Adrenal gland (tissue), 12 donors: ENCODE results near the gene ZNF77. TPM values are rescaled to one million over a fixed set of nuclear protein-coding genes. Genes with fewer than 3 reads are reported as not detected.
A peak's percentile ranks its signal among the peaks of the same experiment; 100 is the strongest.

ENCODE experiments used
- DNase-seq, 7 donors: peaks; one replicate each; pipeline ENCODE4 v3.0.0-alpha.2; 2019 to 2020
- H3K27ac ChIP-seq, 5 donors: fragments of 200-600 bp; sonication (generic) in 4 of 5; 1 replicate in 3 of 5; 2 replicates in 2 of 5; pipeline versions ENCODE4 v1.5.1 to v1.8.0; 2016 to 2020; ENCODE audit warnings: mild to moderate bottlenecking in 1 of 5
- H3K27me3 ChIP-seq: fragments of 200-600 bp; 2 replicates; pipeline ENCODE4 v1.8.0; 2021
- H3K36me3 ChIP-seq, 2 donors: fragments of 200-600 bp; replicated peaks in 1 of 2; 1 replicate in 1 of 2; 2 replicates in 1 of 2; pipeline versions ENCODE4 v1.5.1 to v1.8.0; 2018 to 2022
- H3K4me1 ChIP-seq, 2 donors: fragments of 200-600 bp; replicated peaks in 1 of 2; 1 replicate in 1 of 2; 2 replicates in 1 of 2; pipeline versions ENCODE4 v1.5.1 to v1.8.0; 2018 to 2021
- H3K4me3 ChIP-seq, 4 donors: fragments of 200-600 bp; sonication (generic) in 3 of 4; one replicate each; pipeline ENCODE4 v1.5.1; 2016 to 2018
- H3K9me3 ChIP-seq, 3 donors: fragments of 200-600 bp; sonication (generic) in 1 of 3; replicated peaks in 1 of 3; 1 replicate in 2 of 3; 2 replicates in 1 of 3; pipeline versions ENCODE4 v1.5.1 to v1.8.0; 2016 to 2021
- CTCF ChIP-seq, 6 experiments: fragments of 450-650 bp in 4 of 6; fragments of 200-600 bp in 2 of 6; sonication (generic) in 1 of 6; IDR thresholded peaks; 1 replicate in 5 of 6; 2 replicates in 1 of 6; pipeline versions ENCODE4 v1.5.1 to v1.8.0; 2016 to 2021; ENCODE audit warnings: antibody characterized with exemption in 6 of 6, mild to moderate bottlenecking in 2 of 6, moderate library complexity in 1 of 6
- POLR2A ChIP-seq, 2 donors: fragments of 450-650 bp; IDR thresholded peaks; one replicate each; pipeline ENCODE4 v1.6.1; 2017; ENCODE audit warnings: antibody characterized with exemption in 2 of 2, mild to moderate bottlenecking in 2 of 2, moderate library complexity in 1 of 2
- WGBS, 4 donors: extraction: QIAGEN DNeasy Blood & Tissue Kit in 2 of 4; methylation state at CpG; one replicate each; pipeline versions ENCODE4 v1.1.5 to v1.1.7; 2013 to 2017; 5-methylcytosine and 5-hydroxymethylcytosine counted together
- intact Hi-C, 2 donors: fragments of 100-400 bp; cut with DNase I; formaldehyde crosslinking; loops; one replicate each; pipeline versions ENCODE4 v1.14.1 to v1.15.0; 2022 to 2023
- polyA plus RNA-seq, 3 donors: library from polyadenylated mRNA; stranded (reverse); fragments of 200-250 nt in 2 of 3; fragments of 350-450 nt in 1 of 3; fragmentation: Illumina TruSeq in 1 of 3; extraction: RNeasy Lipid Tissue Mini Kit (QIAGEN cat#74804) in 1 of 3; gene quantifications; one replicate each; pipeline ENCODE4 v1.2.3, GENCODE V29; 2013 to 2014
- total RNA-seq, 9 donors: library from RNA; depleted of rRNA in 4 of 9; stranded (reverse); fragments of >200 nt in 4 of 9; fragments of 120-200 nt in 1 of 9; fragmentation: NEBNext Ultra II Directional in 1 of 9; extraction: Animal tissue kit (Norgen Biotek cat#: 25700) in 1 of 9; gene quantifications; one replicate each; pipeline versions ENCODE4 v1.1.0 to v1.2.4, GENCODE V29; 2013 to 2023
- donor health status: healthy with polysubstance abuse.
- donor health status: Bipolar disorder and iron deficiency.
- donor health status: DM: yes; HTN: yes; CAD: no.
- donor health status: DM: no; HTN: no; CAD: no.
- donor health status: DM: no; HTN: no; CAD: no.
- donor health status: DM: yes; HTN: yes; CAD: no.

The ZNF77 gene
- total and polyA plus RNA-seq, 12 donors: 1.1 to 10.6 (median 3.6) TPM

GRCh38 chr19:2977001-2977745 lies 32.4 kb upstream of the ZNF77 start, which contains the start of gene TLE6:
Gene TLE6, plus strand, starts transcription at chr19:2977564. Its CDS starts 670 bp downstream, at chr19:2978234.
- intact Hi-C loops: loop anchor here in 1 of 2 donors (10.0 kb wide), 1 partner anchor 58 kb away; no protein-coding TSS in a partner anchor

GRCh38 chr19:2976609-2977000 lies 31.8 kb upstream of the ZNF77 start:
- Histone ChIP-seq H3K4me3 (peak overlapping the region in 3 of 4 donors; percentile 33 to 61 (median 35)), H3K4me1 (peaks cover 21 to 56% of the 10 kb centered on the region in 2 donors), H3K36me3 (no peaks in the 10 kb centered on the region), H3K27ac (peak overlapping the region in 3 of 5 donors; percentile 8 to 77 (median 47)), H3K9me3 (no peaks in the 10 kb centered on the region), H3K27me3 (no peaks in the 10 kb centered on the region)
- no peak for TF ChIP-seq POLR2A (IDR thresholded peaks at IDR 0.05)
- no peak for TF ChIP-seq CTCF (IDR thresholded peaks at IDR 0.05)
- intact Hi-C loops: loop anchor here in 1 of 2 donors (10.0 kb wide), 1 partner anchor 58 kb away; no protein-coding TSS in a partner anchor
- DNase-seq: no peak
- WGBS, 4 donors: 9 to 14% (median 10%) methylated on average over 15 of the region's 15 CpGs

More at GRCh38 chr19:2977001-2977745, 32.4 kb upstream of the ZNF77 start, which contains the start of gene TLE6:
- Histone ChIP-seq H3K36me3 (no peaks in the 10 kb centered on the region), H3K27me3 (no peaks in the 10 kb centered on the region), H3K4me3 (peak within 1 kb of the TSS in 3 of 4 donors; percentile 33 to 61 (median 35)), H3K4me1 (peaks cover 15 to 50% of the 10 kb centered on the region in 2 donors), H3K9me3 (no peaks in the 10 kb centered on the region), H3K27ac (peak within 1 kb of the TSS in 4 of 5 donors; percentile 8 to 77 (median 28))
- DNase-seq: peak; percentile 97 to 99 (median 98)
- 0 to 1% (median 1%) methylated on average over 17 to 51 of the region's 51 CpGs for WGBS, 4 donors
- TF ChIP-seq POLR2A (IDR thresholded peaks at IDR 0.05) (no peak), CTCF (IDR thresholded peaks at IDR 0.05) (no peak)

GRCh38 chr19:2974342-2975041 lies 29.7 kb upstream of the ZNF77 start:
- DNase-seq: peak; percentile 40 to 79 (median 59)
- Histone ChIP-seq H3K4me1 (peaks cover 26 to 66% of the 10 kb centered on the region in 2 donors), H3K4me3 (no peak overlapping the region), H3K9me3 (no peaks in the 10 kb centered on the region), H3K36me3 (no peaks in the 10 kb centered on the region), H3K27ac (peak overlapping the region in 4 of 5 donors; percentile 33 to 85 (median 74)), H3K27me3 (no peaks in the 10 kb centered on the region)
- intact Hi-C loops: loop anchor here in 1 of 2 donors (10.0 kb wide), 1 partner anchor 60 kb away; no protein-coding TSS in a partner anchor
- WGBS, 4 donors: 25 to 32% (median 29%) methylated on average over 14 of the region's 14 CpGs
- TF ChIP-seq POLR2A (IDR thresholded peaks at IDR 0.05) (no peak), CTCF (IDR thresholded peaks at IDR 0.05) (no peak)

- peak overlapping the region in 3 of 5 donors; percentile 80 to 91 (median 85) for H3K27ac ChIP-seq
- H3K36me3 ChIP-seq: no peaks in the 10 kb centered on the region
- no peak overlapping the region for H3K4me3 ChIP-seq
- peak in 1 of 7 donors; percentile 82 for DNase-seq
- H3K9me3 ChIP-seq: no peaks in the 10 kb centered on the region
- H3K4me1 ChIP-seq: peaks cover 30 to 78% of the 10 kb centered on the region in 2 donors
- TF ChIP-seq POLR2A (IDR thresholded peaks at IDR 0.05): no peak
- TF ChIP-seq CTCF (IDR thresholded peaks at IDR 0.05): no peak
- 41 to 64% (median 59%) methylated on average over 8 of the region's 8 CpGs for WGBS, 4 donors
- H3K27me3 ChIP-seq: no peaks in the 10 kb centered on the region
- intact Hi-C loops: loop anchor here in 1 of 2 donors (10.0 kb wide), 1 partner anchor 62 kb away; no protein-coding TSS in a partner anchor
These were observed 28.5 kb upstream of the ZNF77 start for GRCh38 chr19:2973229-2973628.
